K562 (cell line): ENCODE measurements around the gene VSTM2B. TPM values are rescaled to one million over a fixed set of nuclear protein-coding genes. Genes with fewer than 3 reads are reported as not detected.

Experiments used
- E2F8 ChIP-seq: fragments of 450-650 bp; IDR thresholded peaks from 2 replicates; pipeline ENCODE4 v1.7.1; 2018; ENCODE audit warnings: mild to moderate bottlenecking, low read depth; ENCODE audit not compliant: partially characterized antibody
- MYC ChIP-seq, 2 experiments: fragments of 250-450 bp in 1 of 2; sonication (Bioruptor Pico) in 1 of 2; IDR thresholded peaks; 2 replicates each; pipeline versions ENCODE4 v1.5.1 to v1.6.1; 2012 to 2021; ENCODE audit warnings: low read depth in 2 of 2, borderline replicate concordance in 1 of 2, improper control_type of control experiment in 1 of 2, low read length in 1 of 2, mild to moderate bottlenecking in 1 of 2, moderate library complexity in 1 of 2
- SP2 ChIP-seq: IDR thresholded peaks from 2 replicates; pipeline ENCODE4 v1.6.1; 2011; ENCODE audit warnings: mild to moderate bottlenecking, low read depth, low read length, moderate library complexity; ENCODE audit not compliant: poor library complexity, severe bottlenecking; ENCODE audit errors: extremely low read depth
- ZNF212 ChIP-seq: fragments of 450-650 bp; formaldehyde crosslinking; IDR thresholded peaks from 2 replicates; pipeline ENCODE4 v1.4.0; 2020; ENCODE audit warnings: mild to moderate bottlenecking
- ZNF699 ChIP-seq: fragments of 250-450 bp; sonication (Bioruptor Pico); IDR thresholded peaks from 2 replicates; pipeline ENCODE4 v1.8.0; 2021; ENCODE audit warnings: mild to moderate bottlenecking, moderate library complexity; ENCODE audit not compliant: insufficient replicate concordance
- ZNF717 ChIP-seq: fragments of 250-450 bp; sonication (Bioruptor Pico); IDR thresholded peaks from 2 replicates; pipeline ENCODE4 v1.5.0; 2021
- polyA plus RNA-seq, 8 experiments: library from polyadenylated mRNA; depleted of rRNA in 4 of 8; stranded (reverse) in 5 of 8; unstranded in 3 of 8; fragments of >200 nt; fragmentation: Nextera tagmentation in 2 of 8; fragmentation: Illumina TruSeq in 1 of 8; extraction: Ambion mirVana in 2 of 8; extraction: Trizol in 1 of 8; gene quantifications; 2 replicates each; pipeline versions ENCODE4 v1.2.1 to v1.2.3, GENCODE V29; 2011 to 2014; ENCODE audit warnings: inconsistent platforms in 1 of 8, missing spikeins in 1 of 8
- total RNA-seq, 7 experiments: library from RNA; depleted of rRNA in 6 of 7; stranded (reverse); fragments of >200 nt in 6 of 7; fragmentation: Illumina TruSeq in 2 of 7; extraction: Trizol in 2 of 7; gene quantifications; 2 replicates each; pipeline versions ENCODE4 v1.2.1 to v1.2.3, GENCODE V29; 2011 to 2021; ENCODE audit warnings: low replicate concordance in 1 of 7
- TF ChIP-seq, protein P1 (sequence below): fragments of 250-450 bp; sonication (Bioruptor Pico); IDR thresholded peaks from 2 replicates; pipeline ENCODE4 v1.4.0; 2020; ENCODE audit warnings: mild to moderate bottlenecking, moderate library complexity
- TF ChIP-seq, protein P2 (sequence below): fragments of 250-450 bp; sonication (Bioruptor Pico); IDR thresholded peaks from 2 replicates; pipeline ENCODE4 v1.4.0; 2020; ENCODE audit warnings: borderline replicate concordance
- TF ChIP-seq, protein P3 (sequence below): fragments of 450-650 bp; IDR thresholded peaks from 2 replicates; pipeline ENCODE4 v1.6.1; 2016; ENCODE audit warnings: mild to moderate bottlenecking
- TF ChIP-seq, protein P4 (sequence below): fragments of 450-650 bp; formaldehyde crosslinking; IDR thresholded peaks from 2 replicates; pipeline ENCODE4 v1.4.0; 2022; ENCODE audit warnings: mild to moderate bottlenecking, moderate library complexity
- TF ChIP-seq, protein P5 (sequence below), 3 experiments: fragments of 200-800 bp in 1 of 3; fragments of 250-450 bp in 1 of 3; fragments of 450-650 bp in 1 of 3; sonication (Bioruptor Pico) in 1 of 3; sonication (Bioruptor generic) in 1 of 3; formaldehyde crosslinking in 1 of 3; IDR thresholded peaks; 2 replicates each; pipeline versions ENCODE4 v1.6.1 to v1.8.0; 2016 to 2022; ENCODE audit warnings: mild to moderate bottlenecking in 2 of 3, missing genetic modification characterization in 2 of 3, missing compliant biosample characterization in 1 of 3, moderate library complexity in 1 of 3

Gene VSTM2B
- total and polyA plus RNA-seq, 9 of the 15 experiments (the other 6 are each of a cell fraction or from before 2014, with no cell fraction given) = not detected

DNA sequence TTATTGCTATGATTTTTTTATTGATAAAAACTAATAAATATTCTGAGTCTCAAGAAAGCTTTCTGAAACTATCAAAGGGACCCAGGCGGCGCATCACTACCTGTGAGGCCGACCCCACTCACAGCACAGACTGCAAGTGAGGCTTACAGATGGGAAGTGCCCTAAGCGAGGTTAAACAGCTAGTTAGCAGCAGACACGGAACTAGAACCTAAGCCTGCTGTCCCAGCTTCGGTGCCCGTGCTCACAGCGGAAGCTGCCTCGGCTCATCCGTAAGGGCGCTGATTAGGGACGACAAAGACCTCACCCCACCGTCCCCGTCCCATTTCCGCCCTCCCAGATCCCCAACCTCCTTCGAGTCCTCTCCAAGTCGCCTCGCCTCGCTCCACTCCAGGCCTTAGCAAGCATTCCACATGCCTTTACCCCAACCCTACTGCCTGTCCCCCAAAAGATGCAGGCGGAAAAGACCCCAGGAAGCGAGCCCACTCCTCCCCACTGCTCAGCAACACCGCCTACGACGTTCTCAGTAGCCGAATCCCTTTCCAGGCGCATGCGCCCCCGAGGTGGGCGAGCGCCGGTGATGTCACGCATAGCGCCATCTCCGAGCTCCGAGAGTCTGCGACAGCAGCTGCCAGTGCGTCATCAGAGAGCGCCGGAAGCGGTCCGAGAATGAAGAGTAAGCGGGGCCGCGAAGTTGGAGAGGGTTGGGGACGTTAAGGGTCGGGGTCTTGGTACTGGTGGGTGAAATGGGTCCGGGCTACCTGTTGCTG is 80.0 kb downstream of the VSTM2B start, which contains the start of gene POP4 (continued):
- no peak for TF ChIP-seq ZNF699 (CRISPR knock-in tag)
- TF ChIP-seq, protein P1, sequence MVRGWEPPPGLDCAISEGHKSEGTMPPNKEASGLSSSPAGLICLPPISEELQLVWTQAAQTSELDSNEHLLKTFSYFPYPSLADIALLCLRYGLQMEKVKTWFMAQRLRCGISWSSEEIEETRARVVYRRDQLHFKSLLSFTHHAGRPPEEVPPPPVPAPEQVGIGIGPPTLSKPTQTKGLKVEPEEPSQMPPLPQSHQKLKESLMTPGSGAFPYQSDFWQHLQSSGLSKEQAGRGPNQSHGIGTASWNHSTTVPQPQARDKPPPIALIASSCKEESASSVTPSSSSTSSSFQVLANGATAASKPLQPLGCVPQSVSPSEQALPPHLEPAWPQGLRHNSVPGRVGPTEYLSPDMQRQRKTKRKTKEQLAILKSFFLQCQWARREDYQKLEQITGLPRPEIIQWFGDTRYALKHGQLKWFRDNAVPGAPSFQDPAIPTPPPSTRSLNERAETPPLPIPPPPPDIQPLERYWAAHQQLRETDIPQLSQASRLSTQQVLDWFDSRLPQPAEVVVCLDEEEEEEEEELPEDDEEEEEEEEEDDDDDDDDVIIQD = no peak
- no peak for TF ChIP-seq ZNF717 (CRISPR knock-in tag)
- TF ChIP-seq, protein P2, sequence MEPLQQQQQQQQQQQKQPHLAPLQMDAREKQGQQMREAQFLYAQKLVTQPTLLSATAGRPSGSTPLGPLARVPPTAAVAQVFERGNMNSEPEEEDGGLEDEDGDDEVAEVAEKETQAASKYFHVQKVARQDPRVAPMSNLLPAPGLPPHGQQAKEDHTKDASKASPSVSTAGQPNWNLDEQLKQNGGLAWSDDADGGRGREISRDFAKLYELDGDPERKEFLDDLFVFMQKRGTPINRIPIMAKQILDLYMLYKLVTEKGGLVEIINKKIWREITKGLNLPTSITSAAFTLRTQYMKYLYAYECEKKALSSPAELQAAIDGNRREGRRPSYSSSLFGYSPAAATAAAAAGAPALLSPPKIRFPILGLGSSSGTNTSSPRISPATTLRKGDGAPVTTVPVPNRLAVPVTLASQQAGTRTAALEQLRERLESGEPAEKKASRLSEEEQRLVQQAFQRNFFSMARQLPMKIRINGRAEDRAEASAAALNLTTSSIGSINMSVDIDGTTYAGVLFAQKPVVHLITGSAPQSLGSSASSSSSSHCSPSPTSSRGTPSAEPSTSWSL = no peak
- peak; percentile 73; the same call in 1 of the 2 replicates for TF ChIP-seq MYC (IDR thresholded peaks at IDR 0.05; ENCODE audit: low read depth, low read length)
- TF ChIP-seq MYC (CRISPR knock-in tag; IDR thresholded peaks at IDR 0.05; ENCODE audit: borderline replicate concordance, low read depth) = no peak
- TF ChIP-seq, protein P3, sequence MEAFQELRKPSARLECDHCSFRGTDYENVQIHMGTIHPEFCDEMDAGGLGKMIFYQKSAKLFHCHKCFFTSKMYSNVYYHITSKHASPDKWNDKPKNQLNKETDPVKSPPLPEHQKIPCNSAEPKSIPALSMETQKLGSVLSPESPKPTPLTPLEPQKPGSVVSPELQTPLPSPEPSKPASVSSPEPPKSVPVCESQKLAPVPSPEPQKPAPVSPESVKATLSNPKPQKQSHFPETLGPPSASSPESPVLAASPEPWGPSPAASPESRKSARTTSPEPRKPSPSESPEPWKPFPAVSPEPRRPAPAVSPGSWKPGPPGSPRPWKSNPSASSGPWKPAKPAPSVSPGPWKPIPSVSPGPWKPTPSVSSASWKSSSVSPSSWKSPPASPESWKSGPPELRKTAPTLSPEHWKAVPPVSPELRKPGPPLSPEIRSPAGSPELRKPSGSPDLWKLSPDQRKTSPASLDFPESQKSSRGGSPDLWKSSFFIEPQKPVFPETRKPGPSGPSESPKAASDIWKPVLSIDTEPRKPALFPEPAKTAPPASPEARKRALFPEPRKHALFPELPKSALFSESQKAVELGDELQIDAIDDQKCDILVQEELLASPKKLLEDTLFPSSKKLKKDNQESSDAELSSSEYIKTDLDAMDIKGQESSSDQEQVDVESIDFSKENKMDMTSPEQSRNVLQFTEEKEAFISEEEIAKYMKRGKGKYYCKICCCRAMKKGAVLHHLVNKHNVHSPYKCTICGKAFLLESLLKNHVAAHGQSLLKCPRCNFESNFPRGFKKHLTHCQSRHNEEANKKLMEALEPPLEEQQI = peak; percentile 28; the same call in 1 of the 2 replicates
- TF ChIP-seq E2F8 = peak; percentile 95
- TF ChIP-seq, protein P4, sequence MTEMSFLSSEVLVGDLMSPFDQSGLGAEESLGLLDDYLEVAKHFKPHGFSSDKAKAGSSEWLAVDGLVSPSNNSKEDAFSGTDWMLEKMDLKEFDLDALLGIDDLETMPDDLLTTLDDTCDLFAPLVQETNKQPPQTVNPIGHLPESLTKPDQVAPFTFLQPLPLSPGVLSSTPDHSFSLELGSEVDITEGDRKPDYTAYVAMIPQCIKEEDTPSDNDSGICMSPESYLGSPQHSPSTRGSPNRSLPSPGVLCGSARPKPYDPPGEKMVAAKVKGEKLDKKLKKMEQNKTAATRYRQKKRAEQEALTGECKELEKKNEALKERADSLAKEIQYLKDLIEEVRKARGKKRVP (CRISPR knock-in tag) = no peak
- TF ChIP-seq, protein P5, sequence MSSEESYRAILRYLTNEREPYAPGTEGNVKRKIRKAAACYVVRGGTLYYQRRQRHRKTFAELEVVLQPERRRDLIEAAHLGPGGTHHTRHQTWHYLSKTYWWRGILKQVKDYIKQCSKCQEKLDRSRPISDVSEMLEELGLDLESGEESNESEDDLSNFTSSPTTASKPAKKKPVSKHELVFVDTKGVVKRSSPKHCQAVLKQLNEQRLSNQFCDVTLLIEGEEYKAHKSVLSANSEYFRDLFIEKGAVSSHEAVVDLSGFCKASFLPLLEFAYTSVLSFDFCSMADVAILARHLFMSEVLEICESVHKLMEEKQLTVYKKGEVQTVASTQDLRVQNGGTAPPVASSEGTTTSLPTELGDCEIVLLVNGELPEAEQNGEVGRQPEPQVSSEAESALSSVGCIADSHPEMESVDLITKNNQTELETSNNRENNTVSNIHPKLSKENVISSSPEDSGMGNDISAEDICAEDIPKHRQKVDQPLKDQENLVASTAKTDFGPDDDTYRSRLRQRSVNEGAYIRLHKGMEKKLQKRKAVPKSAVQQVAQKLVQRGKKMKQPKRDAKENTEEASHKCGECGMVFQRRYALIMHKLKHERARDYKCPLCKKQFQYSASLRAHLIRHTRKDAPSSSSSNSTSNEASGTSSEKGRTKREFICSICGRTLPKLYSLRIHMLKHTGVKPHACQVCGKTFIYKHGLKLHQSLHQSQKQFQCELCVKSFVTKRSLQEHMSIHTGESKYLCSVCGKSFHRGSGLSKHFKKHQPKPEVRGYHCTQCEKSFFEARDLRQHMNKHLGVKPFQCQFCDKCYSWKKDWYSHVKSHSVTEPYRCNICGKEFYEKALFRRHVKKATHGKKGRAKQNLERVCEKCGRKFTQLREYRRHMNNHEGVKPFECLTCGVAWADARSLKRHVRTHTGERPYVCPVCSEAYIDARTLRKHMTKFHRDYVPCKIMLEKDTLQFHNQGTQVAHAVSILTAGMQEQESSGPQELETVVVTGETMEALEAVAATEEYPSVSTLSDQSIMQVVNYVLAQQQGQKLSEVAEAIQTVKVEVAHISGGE (CRISPR knock-in tag; IDR thresholded peaks at IDR 0.05) = peak in 2 of 3 experiments; percentile 47 to 81; a peak in 3 of 6 replicates
- TF ChIP-seq SP2 = no peak
- no peak for TF ChIP-seq ZNF212 (CRISPR knock-in tag)
